ENCODE data around the gene MAP3K7. TPM values are rescaled to one million over a fixed set of nuclear protein-coding genes. Genes with fewer than 3 reads are reported as not detected.

MAP3K7 gene
- total and polyA plus RNA-seq, 2 of the 13 experiments (the other 11 are each of a cell fraction or from before 2014, with no cell fraction given), result 24.1 to 24.4 TPM

GRCh38 chr6:90611543-90612312, 24.9 kb upstream of the MAP3K7 start:
- H2AFZ ChIP-seq (ENCODE audit: low read length), result no peak overlapping the region
- in situ Hi-C loops (cut with HindIII; ENCODE audit: extremely low pct_ligation_motif_present, low pct_unique_long_range_greater_than_20kb), result no loop called here
- no peaks in the 10 kb centered on the region for H3K9me3 ChIP-seq (ENCODE audit: low read length)
- ATAC-seq (no peak), FAIRE-seq (no peak), DNase-seq (ENCODE audit: low spot score) (no peak)
- H3K27ac ChIP-seq (ENCODE audit: extremely low read length, insufficient read depth, low read length), result no peak overlapping the region
- H3K4me3 ChIP-seq (replicated peaks in 1 of 3; ENCODE audit: insufficient read depth in 1 of 3, low read depth in 2 of 3, low read length in 3 of 3), result peak overlapping the region; percentile 50 to 66 (median 55); a peak in 5 of 6 replicates
- no peaks in the 10 kb centered on the region for H4K20me1 ChIP-seq (ENCODE audit: insufficient read depth, low read length)
- no peaks in the 10 kb centered on the region for H3K79me2 ChIP-seq (ENCODE audit: insufficient read depth, low read length)
- H3K4me1 ChIP-seq (ENCODE audit: insufficient read depth, low read length), result 0 out of 2 replicates have a peak, but pooled peaks cover 7% of the 10 kb centered on the region
- peak overlapping the region; percentile 82 for H3K4me2 ChIP-seq (ENCODE audit: low read depth, low read length)
- POLR2A ChIA-PET, result no interaction called here
- CTCF ChIA-PET (ENCODE audit: low intra/inter-chr PET ratio, low total read pairs), result no interaction called here
- no peaks in the 10 kb centered on the region for H3K36me3 ChIP-seq (replicated peaks in 1 of 2; ENCODE audit: control insufficient read depth in 1 of 2, insufficient read depth in 2 of 2, low read length in 2 of 2)
- BruUV-seq (replicated peaks), result no TSS peak
- intact Hi-C loops (cut with micrococcal nuclease; ENCODE audit: unreplicated experiment), result no loop called here
- TF ChIP-seq POLR2AphosphoS2 (IDR thresholded peaks at IDR 0.05; ENCODE audit: low read depth, low read length), result no peak
- no peak for TF ChIP-seq ONECUT2 (CRISPR knock-in tag; IDR thresholded peaks at IDR 0.05)
- TF ChIP-seq NBN (conservative IDR thresholded peaks at IDR 0.05), result no peak
- TF ChIP-seq HDAC2 (CRISPR knock-in tag; IDR thresholded peaks at IDR 0.05), result no peak
- TF ChIP-seq ZNF589 (CRISPR knock-in tag; conservative IDR thresholded peaks at IDR 0.05), result no peak
- TF ChIP-seq NR2C2 (CRISPR knock-in tag; IDR thresholded peaks at IDR 0.05; ENCODE audit: borderline replicate concordance), result no peak
- TF ChIP-seq TEAD2 (CRISPR knock-in tag; IDR thresholded peaks at IDR 0.05), result no peak
- no peak for TF ChIP-seq ZNF251 (CRISPR knock-in tag; IDR thresholded peaks at IDR 0.05)
- no peak for TF ChIP-seq HMGXB4 (CRISPR knock-in tag; IDR thresholded peaks at IDR 0.05; ENCODE audit: borderline replicate concordance in 1 of 2, low read depth in 1 of 2)
- TF ChIP-seq GRHL1 (CRISPR knock-in tag; conservative IDR thresholded peaks at IDR 0.05), result no peak
- no peak for TF ChIP-seq MZF1 (CRISPR knock-in tag; IDR thresholded peaks at IDR 0.05; ENCODE audit: borderline replicate concordance)
- 37% methylated on average over 15 of the region's 25 CpGs for WGBS (ENCODE audit: low lambda C conversion rate)
- H3K27me3 ChIP-seq (ENCODE audit: control insufficient read depth in 1 of 2, insufficient read depth in 2 of 2, low read length in 2 of 2), result peaks cover 2 to 32% of the 10 kb centered on the region in 2 experiments; a peak in 4 of 5 replicates
- no peak overlapping the region for H3K9ac ChIP-seq (ENCODE audit: insufficient read depth, low read depth, low read length)
